VCaP (cell line): Measurements from ENCODE around the gene IFNGR2.

Experiments used
- H3K27ac ChIP-seq: fragments of 450-650 bp; 2 replicates; pipeline ENCODE4 v1.5.1; 2017
- TF ChIP-seq, protein P1 (sequence below): fragments of 450-650 bp; conservative IDR thresholded peaks from 2 replicates; pipeline ENCODE4 v1.5.1; 2017; ENCODE audit warnings: mild to moderate bottlenecking, moderate library complexity

Gene IFNGR2

DNA sequence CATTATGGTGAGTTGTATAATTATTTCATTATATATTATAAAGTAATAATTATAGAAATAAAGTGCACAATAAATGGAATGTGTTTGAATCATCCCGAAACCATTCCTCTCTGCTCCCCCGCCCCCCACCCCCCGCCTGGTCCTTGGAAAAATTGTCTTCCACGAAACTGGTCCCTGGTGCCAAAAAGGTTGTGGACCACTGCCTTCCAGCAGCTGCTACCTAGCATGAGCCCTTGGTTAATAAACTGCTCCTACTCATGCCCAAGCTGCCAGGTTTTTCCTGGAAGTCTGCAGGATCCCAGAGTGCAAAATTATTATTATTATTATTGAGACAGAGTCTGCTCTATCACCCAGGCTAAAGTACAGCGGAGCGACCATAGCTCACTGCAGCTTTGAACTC is 6.8 kb upstream of the IFNGR2 start:
- H3K27ac ChIP-seq: no peak overlapping the region
- TF ChIP-seq, protein P1, sequence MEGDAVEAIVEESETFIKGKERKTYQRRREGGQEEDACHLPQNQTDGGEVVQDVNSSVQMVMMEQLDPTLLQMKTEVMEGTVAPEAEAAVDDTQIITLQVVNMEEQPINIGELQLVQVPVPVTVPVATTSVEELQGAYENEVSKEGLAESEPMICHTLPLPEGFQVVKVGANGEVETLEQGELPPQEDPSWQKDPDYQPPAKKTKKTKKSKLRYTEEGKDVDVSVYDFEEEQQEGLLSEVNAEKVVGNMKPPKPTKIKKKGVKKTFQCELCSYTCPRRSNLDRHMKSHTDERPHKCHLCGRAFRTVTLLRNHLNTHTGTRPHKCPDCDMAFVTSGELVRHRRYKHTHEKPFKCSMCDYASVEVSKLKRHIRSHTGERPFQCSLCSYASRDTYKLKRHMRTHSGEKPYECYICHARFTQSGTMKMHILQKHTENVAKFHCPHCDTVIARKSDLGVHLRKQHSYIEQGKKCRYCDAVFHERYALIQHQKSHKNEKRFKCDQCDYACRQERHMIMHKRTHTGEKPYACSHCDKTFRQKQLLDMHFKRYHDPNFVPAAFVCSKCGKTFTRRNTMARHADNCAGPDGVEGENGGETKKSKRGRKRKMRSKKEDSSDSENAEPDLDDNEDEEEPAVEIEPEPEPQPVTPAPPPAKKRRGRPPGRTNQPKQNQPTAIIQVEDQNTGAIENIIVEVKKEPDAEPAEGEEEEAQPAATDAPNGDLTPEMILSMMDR: no peak

DNA sequence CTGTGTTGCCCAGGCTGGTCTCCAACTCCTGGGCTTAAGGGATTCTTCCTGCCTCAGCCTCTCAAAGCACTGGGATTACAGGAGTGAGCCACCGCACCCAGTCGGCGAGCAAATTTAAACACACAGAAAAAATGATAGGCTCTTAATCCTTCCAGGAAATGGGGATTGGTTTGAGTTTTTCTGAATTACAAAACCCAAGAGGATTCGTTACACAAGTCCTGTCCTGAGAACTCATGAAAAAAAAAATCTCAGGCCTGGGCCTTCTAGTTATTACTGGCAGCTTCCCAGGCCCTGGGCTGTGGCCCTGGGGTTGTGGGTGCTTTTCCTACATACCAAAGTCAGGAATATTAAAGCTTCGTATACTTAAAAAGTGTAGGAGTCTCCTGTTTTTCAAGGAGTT is 6.3 kb upstream of the IFNGR2 start:
- no peak overlapping the region for H3K27ac ChIP-seq
- TF ChIP-seq, protein P1: no peak

DNA sequence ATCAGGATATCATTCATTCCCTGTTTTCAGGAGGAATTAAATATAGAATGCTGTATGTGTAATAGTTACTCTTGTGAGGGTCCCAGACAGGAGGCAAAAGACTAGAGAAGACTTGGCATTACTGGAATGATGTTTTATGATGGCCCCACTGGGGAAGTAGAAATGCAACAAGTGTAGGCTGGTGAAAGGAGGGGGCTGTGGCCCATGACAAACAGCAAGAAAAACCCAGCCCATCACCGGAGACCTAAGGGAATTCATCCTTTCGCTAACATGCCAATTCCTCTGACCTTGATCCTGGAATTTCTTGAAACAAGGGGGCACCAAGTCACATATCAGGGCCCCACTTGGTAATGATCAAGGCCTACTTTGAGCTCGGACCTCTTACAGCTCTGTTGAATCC is 5.5 kb upstream of the IFNGR2 start:
- no peak overlapping the region for H3K27ac ChIP-seq

DNA sequence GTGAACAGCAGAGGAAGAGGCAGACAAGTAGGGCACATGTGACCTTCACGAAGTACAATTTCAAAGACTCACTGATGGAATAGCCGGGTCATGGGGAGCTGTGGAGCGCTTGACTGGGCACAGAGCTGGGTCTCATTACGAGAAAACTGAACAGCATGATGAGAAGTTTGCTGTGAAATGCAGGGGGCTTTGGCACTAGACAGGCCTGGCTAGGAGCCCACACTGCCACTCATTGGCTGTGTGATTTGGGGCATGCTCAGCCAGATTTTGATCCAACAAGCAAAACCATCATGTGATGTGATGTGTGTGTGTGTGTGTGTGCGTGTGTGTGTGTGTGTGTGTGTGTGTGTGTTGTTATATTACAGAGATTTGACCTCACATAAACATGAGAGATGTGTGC is 4.9 kb upstream of the IFNGR2 start:
- no peak overlapping the region for H3K27ac ChIP-seq

More for the DNA sequence above, 5.5 kb upstream of the IFNGR2 start:
- TF ChIP-seq, protein P1: no peak

DNA sequence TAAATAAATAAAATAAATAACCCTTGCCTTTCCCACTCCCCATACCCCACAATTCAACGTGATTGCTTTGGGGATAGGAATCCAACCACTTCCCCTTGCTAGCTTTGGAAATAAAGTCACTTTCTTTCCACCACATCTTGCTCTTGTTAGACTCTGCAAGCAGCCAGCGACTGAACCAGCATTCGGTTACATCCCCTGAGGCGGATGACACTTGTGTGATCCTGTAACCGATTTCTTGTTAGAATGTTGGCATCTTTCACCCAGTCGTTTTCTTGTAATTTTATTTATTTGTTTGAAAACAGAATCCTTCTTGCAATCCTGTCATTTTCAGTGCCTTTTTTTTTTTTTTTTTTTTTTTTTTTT is 1.6 kb upstream of the IFNGR2 start:
- H3K27ac ChIP-seq: no peak overlapping the region
- TF ChIP-seq, protein P1: no peak

More for the DNA sequence above, 4.9 kb upstream of the IFNGR2 start:
- TF ChIP-seq, protein P1: no peak

DNA sequence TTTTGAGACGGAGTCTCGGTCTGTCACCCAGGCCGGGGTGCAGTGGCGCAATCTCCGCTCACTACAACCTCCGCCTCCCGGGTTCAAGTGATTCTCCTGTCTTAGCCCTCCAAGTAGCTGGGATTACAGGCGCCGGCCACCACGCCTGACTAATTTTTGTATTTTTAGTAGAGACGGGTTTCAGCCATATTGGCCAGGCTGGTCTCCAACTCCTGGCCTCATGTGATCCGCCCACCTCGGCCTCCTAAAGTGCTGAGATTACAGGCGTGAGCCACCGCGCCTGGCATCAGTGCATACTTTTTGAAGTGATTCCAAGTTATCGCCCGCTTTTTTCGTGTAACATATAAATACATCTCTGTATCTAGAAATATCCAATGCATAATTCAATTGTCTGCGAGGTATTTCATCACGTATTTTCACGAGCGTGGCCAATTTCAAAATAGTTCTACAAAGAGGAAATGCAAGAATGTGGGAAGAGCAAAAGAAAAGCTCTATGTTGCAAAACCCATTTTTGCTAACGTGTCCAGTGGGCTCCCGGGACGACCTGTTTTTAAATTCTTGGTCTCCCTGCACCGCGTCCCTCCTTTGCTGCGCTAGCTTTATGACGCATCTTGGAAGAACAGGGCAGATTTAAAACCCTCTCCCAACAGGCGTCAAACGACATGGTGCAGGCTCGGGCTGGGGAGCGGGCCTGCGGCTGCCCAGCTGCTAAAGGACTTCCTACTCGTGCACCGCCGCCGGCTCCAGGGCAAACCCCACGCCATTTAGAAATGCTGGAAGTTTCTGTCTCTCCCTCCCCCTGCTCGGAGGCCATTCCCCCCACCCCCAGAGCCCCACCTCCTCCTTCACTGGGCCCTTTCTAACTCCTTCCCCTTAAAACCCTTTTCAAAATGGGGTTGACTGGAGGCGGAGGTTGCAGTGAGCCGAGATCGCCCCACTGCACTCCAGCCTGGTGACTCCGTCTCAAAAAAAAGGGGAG is 923 bp upstream of the IFNGR2 start:
- H3K27ac ChIP-seq: peak overlapping the region; percentile 99
- TF ChIP-seq, protein P1: no peak

DNA sequence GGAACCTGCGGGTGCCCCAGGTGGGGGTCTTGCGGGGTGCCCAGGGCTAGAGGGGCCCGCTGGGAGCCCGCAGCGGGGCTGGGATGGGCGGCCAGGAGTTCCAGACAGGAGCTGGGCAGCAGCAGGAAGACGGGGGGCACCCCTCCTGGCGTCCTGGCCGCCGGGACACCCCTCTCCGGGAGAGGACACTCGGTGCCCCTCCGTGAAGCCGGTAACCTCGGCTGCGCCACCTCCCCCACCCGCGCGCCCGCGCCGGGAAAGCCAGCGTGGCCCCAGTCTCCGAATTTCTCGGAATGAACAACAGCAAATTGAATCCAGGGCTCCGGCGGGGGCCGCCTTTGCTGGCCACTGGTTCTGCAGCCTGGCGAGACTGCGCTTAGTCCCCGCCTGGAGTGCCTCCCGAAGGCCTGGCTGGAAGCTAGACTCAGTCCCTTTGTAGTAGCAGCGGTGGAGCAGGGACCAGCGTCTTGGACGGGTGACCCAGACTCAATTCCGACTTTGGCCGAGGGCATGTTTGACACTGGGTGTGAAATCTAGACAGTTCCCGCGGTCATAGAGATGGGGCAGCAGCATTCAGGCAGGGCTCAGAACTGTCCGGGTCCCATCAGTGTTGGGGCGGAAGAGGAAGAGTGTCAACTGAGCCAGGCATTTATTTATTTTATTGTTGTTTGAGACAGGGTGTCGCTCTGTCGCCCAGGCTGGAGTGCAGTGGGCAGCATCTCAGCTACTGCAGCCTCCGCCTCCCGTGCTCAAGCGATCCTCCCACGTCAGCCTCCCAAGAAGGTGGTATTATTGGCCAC is 773 bp downstream of the IFNGR2 start:
- TF ChIP-seq, protein P1: no peak; the same call in 1 of the 2 replicates
- peak overlapping the region; percentile 99 for H3K27ac ChIP-seq
